NOMO-1 treated with dmso at 0.1 percent for 144 hours (cell line): ENCODE measurements around the gene IFNL2.
"Not testable (repeated sequence)": the region's sequence is repeated elsewhere in the genome, so short reads cannot be mapped to it uniquely, and the experiment has no call there.

Source experiments
- DNase-seq: peaks from one replicate; lab custom pipeline; 2025; ENCODE audit not compliant: unreplicated experiment; lab: John Stamatoyannopoulos, UW

The IFNL2 gene

GRCh38 chr19:39268085-39268484 is at the start of gene IFNL2:
IFNL2 (plus strand) TSS chr19:39268396; CDS start chr19:39268569, 173 bp downstream.
- DNase-seq: not testable (repeated sequence)

- not testable (repeated sequence) for DNase-seq
Observed at GRCh38 chr19:39219108-39219507, 49.1 kb upstream of the IFNL2 start.

DNA sequence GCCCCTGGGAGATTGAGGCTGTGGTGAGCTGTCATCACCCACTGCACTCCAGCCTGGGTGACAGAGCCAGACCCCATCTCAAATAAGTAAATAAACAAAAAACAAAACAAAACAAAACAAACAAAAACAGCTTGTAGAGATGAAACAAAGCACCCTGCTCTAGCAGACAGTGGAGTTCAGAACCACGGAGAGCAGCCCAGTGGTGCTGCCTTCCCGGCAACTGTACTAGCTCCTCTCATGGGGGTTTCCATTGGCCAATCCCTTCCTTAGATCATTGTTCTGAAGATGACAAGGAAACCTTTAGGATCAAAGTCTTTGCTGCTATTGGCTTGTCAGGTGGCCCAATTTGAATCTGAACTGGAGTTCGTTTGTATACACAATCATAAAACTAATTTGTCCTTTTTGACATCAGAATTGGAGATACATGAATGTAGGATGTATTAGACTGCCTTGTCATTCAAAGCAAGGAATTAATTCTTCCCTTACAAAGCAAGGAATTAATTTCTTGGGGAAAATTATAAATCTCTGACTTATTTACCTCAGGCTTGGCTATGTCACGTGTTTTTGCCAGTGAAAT is 44.4 kb upstream of the IFNL2 start:
- no peak for DNase-seq

DNA sequence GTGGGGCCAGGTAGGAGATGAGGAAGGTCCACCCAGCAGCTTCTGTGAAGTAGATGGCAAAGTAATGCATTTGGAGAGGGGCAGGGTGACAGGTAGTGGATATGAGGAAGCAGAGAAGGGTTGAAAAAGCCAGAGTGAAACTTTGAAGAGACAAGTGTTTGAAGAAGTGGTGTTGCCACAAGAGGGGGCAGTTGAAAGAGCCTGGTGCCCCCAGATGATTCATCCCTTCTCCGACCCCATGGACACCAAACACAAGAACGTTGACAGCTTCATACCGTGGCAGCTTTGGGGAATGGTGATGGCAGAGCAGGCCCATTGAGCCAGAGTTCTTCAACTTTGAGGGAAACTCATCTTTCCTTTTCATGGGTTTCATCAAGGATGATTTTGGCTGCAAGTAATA is 43.3 kb upstream of the IFNL2 start:
- DNase-seq: peak; percentile 13

- DNase-seq: no peak
Observed at GRCh38 chr19:39230096-39230764, 38.0 kb upstream of the IFNL2 start.

GRCh38 chr19:39232708-39233107 is 35.5 kb upstream of the IFNL2 start:
- DNase-seq: no peak

DNA sequence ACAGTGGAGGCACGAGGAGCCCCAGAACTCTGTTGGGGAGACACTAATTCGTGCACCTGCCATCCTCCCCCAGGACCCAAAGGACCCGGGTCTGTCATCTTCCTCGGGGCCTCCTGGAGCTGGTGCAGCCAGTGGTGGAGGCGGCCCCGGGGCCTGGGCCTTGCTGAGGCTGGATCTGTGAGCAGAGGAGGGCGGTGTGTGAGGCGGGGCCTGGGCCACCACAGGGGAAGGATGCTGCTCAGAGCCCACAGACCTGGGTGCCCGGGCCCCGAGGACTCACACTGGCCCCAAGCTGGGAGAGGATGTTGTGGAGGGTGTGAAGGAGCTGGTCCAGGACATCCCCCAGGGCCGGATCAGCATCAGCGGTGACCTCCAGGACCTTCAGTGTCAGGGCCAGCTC is 31.7 kb upstream of the IFNL2 start:
- DNase-seq: no peak

DNA sequence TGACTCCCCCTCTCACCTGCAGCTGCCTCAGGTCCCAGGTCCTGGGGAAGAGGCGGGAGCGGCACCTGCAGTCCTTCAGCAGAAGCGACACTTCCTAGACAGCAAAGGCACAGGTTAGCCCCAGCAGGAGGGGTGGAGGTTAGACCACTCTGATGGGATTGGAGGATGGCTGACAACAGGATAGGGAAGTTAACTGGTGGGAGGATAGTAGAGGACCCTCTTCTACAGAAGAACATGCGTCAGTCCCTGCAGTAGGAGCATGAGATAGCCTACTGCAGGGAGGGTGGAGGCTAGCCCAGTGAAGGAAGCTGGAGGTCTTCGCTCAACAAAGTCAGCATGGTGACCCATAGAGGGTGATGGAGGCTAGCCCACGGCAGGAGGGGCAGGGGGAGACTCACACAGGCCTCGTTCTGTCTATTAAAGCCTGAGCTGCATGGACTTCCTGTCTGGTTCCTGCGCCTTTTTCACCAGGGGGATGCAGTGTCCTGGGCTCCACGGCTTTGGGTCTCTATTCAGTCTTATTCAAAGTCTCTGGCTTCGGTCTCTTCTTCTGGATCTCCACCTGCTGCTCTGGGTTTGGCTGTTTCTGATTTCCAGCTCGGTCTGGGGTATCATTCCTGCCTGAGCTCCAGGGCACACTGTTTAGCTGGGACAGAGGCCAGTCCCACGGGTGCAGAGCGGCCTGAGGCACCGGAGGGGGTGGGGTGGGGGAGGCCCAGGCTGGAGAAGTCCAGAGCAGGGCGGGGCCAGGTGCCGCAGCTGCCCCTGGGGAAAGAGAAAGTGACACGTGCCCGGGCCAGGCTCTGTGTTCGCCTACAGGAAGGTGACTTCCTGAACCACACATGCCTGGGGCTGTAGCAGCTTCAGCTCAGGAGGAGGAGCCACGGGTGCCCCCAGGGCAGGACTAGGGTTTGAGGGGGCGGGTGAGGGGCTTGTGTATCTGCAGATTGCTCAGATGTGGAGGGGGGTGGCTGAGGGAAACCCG is 30.7 kb upstream of the IFNL2 start:
- DNase-seq: no peak

- DNase-seq: no peak
Observed at GRCh38 chr19:39238209-39238608, 30.0 kb upstream of the IFNL2 start.

GRCh38 chr19:39238944-39239343 is 29.3 kb upstream of the IFNL2 start:
- DNase-seq: no peak

DNA sequence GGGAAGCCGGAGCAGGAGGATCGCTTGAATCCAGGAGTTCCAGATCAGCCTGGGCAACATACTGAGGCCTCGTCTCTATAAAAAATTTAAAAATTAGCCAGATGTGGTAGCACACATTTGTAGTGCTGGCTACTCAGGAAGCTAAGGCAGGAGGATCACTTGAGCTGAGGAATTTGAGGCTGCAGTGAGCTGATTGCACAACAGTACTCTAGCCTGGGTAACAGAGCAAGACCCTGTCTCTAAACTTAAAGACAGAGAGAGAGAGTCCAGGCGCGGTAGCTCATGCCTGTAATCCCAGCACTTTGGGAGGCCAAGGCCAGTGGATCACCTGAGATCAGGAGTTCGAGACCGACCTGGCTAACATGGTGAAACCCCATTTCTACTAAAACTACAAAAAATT is 27.8 kb upstream of the IFNL2 start:
- DNase-seq: no peak

GRCh38 chr19:39243741-39244140 is 24.5 kb upstream of the IFNL2 start:
- DNase-seq: not testable (repeated sequence)

GRCh38 chr19:39244410-39245100 is 23.6 kb upstream of the IFNL2 start, which contains the start of gene IFNL3:
IFNL3 (minus strand) TSS chr19:39245006; CDS start chr19:39244967, 39 bp downstream.
- not testable (repeated sequence) for DNase-seq

- not testable (repeated sequence) for DNase-seq
Observed at GRCh38 chr19:39245166-39245565, 23.0 kb upstream of the IFNL2 start.

GRCh38 chr19:39246951-39247669 is 21.1 kb upstream of the IFNL2 start:
- DNase-seq: no peak

DNA sequence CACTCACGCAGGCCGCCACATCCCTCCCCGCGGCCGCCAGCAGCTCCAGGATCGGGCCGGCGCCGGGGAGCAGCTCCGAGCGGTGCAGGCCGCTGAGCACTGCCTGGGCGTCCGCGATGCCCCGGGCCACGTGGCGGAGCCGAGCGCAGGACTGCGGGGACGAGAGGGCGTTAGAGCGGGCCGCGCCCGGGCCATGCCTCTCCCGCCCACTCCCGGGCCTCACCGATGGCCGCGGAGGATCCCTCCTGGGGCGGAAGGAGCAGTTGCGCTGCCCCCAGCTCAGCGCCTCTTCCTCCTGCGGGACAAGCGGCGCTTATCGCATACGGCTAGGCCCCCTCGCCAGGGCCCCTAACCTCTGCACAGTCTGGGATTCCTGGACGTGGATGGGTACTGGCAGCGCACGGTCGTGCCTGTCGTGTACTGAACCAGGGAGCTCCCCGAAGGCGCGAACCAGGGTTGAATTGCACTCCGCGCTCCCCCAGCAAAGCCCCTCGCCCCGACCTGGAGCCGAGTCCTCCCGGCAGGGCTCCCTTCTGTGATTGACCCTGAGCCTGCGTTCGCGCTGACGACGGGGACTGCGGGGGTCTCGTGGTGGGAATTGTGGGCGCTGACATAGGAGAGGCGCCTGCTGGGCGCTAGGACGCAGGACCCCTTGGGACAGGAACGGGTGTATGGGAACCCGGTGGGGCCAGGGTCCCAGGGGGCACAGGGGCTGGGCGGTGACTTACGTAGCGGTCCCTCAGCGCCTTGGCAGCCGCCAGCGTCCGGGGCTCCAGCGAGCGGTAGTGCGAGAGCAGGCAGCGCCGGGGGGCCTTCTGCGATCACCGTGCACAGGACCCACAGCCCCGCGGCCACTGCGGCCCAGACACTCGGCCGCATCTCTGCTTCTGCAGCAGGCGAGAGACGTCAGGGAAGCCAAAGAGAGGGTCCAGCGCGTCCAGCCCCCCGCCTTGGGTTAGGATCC is 20.2 kb upstream of the IFNL2 start:
- DNase-seq: no peak

DNA sequence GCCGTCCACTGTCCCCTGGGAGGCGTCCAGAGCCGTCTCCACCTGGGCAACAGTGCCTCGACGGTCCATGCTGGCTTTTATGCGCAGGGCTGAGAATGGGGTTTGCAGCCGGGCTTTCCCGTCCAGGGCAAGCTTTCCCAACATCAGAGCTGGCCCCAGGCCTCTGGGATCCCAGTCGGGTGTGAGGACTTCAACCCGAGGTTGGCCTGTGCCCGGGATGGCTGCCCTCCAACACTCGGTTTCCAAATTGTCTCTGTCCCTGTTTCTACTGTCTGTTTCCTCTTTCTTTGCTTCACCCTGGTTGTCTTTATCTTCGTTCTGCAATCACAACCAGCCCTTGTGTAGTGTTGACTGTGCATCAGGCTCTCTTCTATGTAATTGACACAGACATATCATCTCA is 19.4 kb upstream of the IFNL2 start, which contains the start of gene IFNL4:
Gene IFNL4, minus strand, starts transcription at position 51 of the 400 bp plus-strand sequence.
- no peak for DNase-seq

GRCh38 chr19:39251081-39251480 is 17.1 kb upstream of the IFNL2 start:
- no peak for DNase-seq

GRCh38 chr19:39251846-39252245 is 16.4 kb upstream of the IFNL2 start:
- DNase-seq: no peak
